HG02610 (cell line): Measurements from ENCODE around the gene HID1.

ENCODE experiments used
- ATAC-seq: cut with Tn5 transposase; IDR thresholded peaks from one replicate; pipeline ENCODE4 v1.9.1; 2021; ENCODE audit warnings: mild to moderate bottlenecking, moderate library complexity; ENCODE audit not compliant: unreplicated experiment

Gene HID1

GRCh38 chr17:74951680-74952421, 20.7 kb downstream of the HID1 start:
- ATAC-seq: no peak

GRCh38 chr17:74951065-74951464, 21.5 kb downstream of the HID1 start:
- no peak for ATAC-seq

DNA sequence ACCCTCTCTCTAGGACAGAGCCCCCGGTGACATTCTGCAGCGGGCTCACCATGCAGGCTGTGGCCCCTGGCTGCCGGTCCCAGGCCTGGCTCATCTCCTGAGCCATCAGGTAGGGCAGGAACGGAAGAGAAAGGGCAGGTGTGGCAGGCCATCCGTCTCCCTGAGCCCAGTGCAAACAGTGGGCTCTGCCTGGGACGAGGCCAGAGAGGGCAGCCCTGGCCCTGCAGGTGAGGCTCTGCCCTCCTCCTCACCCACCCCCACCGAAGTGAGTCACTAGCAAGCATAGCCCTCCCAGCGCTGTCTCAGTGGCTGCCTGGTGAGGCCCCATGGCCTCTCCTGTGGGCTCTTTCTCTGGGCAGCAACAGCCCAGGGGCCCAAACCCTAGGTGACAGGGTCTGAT, 22.4 kb downstream of the HID1 start:
- ATAC-seq: no peak

DNA sequence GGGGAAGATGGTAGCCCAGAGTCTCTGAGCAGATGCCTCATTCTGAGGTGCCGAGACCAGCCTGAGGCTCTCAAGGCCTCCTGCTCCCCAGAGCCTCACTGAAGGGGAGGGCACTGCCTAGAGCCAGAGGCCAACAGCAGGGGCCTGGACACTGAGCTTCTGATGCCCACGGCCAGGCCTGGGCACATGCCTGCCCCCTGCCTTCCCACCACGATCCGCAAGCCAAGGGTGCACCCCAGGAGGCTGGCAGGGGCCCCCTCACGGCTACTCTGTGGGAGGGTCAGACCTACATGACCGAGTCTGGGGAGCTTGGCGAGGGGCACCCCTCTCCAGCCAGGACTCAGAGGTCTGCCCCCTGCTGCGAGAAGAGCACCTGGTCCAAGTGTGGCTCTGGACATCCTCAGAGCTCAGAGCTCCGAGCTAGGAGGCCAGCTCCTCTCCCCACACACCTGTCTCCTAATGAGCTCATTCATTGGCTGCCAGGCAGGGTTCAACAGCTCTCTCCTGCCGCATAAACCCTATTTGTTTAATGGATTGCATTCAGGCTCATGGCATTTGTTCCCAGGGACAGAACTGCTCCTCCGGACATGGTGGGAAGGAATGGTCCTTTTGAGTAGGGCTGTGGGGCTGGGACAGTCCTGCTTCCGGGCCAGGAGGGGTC, 23.0 kb downstream of the HID1 start:
- ATAC-seq: no peak

DNA sequence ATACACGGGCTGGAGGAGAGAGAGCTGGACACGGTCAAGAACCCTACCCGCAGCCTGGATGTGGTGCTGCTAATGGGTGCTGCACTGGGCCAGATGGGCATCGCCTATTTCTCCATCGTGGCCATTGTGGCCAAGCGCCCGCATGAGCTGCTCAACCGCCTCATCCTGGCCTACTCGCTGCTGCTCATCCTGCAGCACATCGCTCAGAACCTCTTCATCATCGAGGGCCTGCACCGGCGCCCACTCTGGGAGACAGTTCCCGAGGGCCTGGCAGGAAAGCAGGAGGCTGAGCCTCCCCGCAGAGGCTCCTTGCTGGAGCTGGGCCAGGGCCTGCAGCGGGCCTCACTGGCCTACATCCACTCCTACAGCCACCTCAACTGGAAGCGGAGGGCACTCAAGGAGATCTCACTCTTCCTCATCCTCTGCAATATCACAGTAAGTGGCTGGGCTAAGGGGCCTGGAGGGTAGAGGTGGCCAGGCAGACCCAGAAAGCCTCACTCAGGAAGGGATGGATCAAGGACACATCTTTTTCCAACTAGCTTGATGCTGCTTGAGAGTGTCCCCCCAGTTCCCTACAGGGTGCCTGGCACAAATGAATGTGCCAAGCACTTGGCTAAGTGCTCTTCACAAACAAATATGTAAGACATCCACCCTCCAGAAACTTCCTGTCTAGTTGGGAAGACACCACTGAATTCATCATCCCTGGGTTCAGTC, 25.4 kb downstream of the HID1 start:
- ATAC-seq: no peak

GRCh38 chr17:74946641-74947040, 25.9 kb downstream of the HID1 start:
- ATAC-seq: no peak

GRCh38 chr17:74945543-74945942, 27.0 kb downstream of the HID1 start:
- peak; percentile 71 for ATAC-seq

- ATAC-seq: no peak
Observed at GRCh38 chr17:74943808-74944522, 28.6 kb downstream of the HID1 start.

GRCh38 chr17:74941128-74941725, 31.3 kb downstream of the HID1 start:
- no peak for ATAC-seq

- no peak for ATAC-seq
Observed at GRCh38 chr17:74939534-74939933, 33.0 kb downstream of the HID1 start.

- ATAC-seq: no peak
Observed at GRCh38 chr17:74938194-74938950, 34.2 kb downstream of the HID1 start.

- ATAC-seq: no peak
Observed at GRCh38 chr17:74937064-74938051, 35.2 kb downstream of the HID1 start.

DNA sequence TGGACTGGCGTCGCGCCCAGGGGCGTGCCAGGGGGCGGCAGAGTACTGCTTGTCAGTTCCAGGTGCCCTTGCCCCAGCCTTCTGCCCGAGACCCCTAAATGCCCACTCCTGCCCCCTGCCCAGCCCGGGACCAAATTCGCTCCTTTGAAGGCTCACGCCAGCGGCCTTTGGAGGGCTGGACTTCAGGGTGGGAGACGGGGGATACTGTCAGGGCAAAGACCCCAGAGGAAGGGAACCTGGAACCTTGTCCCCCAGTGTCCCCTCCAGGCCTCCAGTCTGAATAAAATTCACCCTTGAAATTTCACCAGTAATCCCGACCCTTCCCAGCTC, 36.1 kb downstream of the HID1 start:
- no peak for ATAC-seq

GRCh38 chr17:74935585-74936469, 36.7 kb downstream of the HID1 start, which contains the start of gene OTOP3:
OTOP3 (plus strand) TSS chr17:74935898; CDS start chr17:74935922, 24 bp downstream.
- no peak for ATAC-seq

DNA sequence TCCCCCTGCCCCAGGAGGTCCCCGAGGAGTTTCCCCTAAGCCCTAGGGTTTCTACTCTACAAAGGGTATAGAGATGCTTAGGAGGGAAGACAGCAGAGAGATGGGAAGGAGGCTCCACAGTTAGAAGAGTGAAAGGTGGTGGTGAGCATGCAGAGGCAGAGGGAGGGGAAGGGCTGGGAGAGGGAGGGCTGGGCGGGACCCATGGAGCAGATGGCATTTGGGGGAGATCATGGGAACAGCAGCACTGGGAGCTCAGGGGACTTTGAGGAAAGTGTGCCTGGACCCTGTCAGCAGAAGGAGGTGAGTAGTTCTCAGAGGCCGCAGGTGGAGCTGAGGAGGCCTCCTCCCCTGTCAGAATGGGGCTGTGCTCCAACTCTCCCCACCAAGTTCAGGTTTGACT, 37.5 kb downstream of the HID1 start:
- no peak for ATAC-seq

DNA sequence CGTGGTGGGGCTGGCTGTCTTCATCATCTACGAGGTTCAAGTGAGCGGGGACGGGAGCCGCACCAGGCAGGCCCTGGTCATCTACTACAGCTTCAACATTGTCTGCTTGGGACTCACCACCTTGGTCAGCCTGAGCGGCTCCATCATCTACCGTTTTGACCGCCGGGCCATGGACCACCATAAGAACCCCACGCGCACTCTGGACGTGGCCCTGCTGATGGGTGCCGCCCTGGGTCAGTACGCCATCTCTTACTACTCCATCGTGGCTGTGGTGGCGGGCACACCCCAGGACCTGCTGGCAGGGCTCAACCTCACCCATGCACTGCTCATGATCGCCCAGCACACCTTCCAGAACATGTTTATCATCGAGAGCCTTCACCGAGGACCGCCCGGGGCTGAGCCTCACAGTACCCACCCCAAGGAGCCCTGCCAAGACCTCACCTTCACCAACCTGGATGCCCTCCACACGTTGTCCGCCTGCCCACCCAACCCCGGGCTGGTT, 42.0 kb downstream of the HID1 start:
- no peak for ATAC-seq

DNA sequence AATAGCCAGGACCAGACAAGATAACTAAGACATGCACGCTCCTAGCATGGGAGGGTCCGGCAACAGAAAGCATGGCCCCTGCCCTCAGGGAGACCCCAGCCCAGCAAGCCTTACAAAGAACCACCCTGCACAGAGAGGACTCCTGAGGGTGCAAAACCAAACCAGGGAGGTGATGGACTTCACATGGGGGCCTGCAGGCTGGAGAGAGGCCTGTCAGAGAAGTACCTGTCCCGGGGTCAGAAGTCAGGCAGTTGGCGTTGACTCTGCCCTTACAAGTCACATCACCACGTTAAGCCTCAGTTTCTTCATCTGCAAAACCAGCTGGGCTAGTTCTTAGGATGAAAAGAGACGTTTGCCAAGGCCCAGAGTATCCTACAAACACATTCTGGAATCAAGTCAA, 43.8 kb downstream of the HID1 start:
- ATAC-seq: no peak

GRCh38 chr17:74925242-74925641, 47.3 kb downstream of the HID1 start:
- no peak for ATAC-seq
